Activated CD4-positive, alpha-beta T cell treated with anti-CD3 and anti-CD28 coated beads, Interleukin-10, Interleukin-2, amounts not matched to agents 100 ng/mL and 50 ng/mL, durations not matched to agents 16 hours and 8 hours (primary cell): ENCODE measurements around the gene CRTC2.
A peak's percentile ranks its signal among the peaks of the same experiment; 100 is the strongest.
"Not testable (repeated sequence)": the region's sequence is repeated elsewhere in the genome, so short reads cannot be mapped to it uniquely, and the experiment has no call there.

Source experiments
- DNase-seq: peaks from one replicate; pipeline ENCODE4 v3.0.0-alpha.2; 2020

Gene CRTC2

GRCh38 chr1:153922972-153923925 is 35.2 kb downstream of the CRTC2 start, which contains the start of gene GATAD2B:
Gene GATAD2B (minus strand): TSS chr1:153922972. CDS start chr1:153828347, 94,625 bp downstream.
- peak; percentile 100 for DNase-seq

DNA sequence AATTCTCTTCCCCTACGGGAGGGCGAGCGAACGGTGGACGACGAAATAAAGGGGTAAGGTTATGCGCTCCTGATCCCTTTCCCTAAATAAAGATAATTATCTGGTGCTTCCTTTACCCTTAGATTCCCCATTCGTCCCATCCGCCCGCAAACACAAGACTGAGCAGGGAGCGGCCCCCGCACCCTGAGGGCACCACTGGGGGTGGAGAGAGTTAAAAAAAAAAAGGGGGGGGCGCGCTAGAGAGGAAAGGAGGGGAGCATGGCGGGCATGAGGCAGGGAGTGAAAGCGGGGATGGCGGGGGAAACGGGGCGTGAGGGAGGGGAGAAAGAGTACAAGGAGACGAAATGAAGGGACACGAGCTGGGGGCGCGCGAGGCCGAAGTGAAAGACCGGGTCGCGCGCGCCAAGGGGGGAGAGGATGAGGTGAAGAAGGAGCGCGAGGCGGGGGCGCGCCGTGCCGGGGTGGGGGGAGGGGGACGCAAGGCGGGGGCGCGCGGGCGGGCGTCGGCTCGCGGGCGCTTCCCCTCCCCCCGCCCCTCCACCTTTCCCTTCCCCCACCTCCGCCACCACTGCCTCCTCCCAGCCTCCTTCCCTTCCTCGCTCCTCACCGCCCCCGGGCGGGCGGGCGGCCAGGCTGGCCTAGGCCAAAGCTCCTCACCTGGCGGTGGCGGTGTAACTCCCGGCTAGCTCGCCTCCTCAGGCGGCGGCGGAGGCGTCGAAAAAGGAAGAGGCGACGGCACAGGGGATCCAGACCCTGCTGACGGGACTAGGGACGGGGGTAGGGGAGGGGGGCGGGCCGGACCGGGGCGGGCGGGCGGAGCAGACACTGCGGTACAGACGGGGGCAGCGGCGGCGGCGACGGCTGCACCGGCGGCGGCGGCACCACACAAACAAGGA is 36.1 kb downstream of the CRTC2 start:
- peak; percentile 87 for DNase-seq

GRCh38 chr1:153921803-153922075 is 36.7 kb downstream of the CRTC2 start:
- DNase-seq: peak; percentile 21

GRCh38 chr1:153921080-153921802 is 37.2 kb downstream of the CRTC2 start:
- no peak for DNase-seq

- peak; percentile 62 for DNase-seq
Observed at GRCh38 chr1:153919876-153920852, 38.2 kb downstream of the CRTC2 start.

- no peak for DNase-seq
Observed at GRCh38 chr1:153916297-153916696, 42.1 kb downstream of the CRTC2 start.

DNA sequence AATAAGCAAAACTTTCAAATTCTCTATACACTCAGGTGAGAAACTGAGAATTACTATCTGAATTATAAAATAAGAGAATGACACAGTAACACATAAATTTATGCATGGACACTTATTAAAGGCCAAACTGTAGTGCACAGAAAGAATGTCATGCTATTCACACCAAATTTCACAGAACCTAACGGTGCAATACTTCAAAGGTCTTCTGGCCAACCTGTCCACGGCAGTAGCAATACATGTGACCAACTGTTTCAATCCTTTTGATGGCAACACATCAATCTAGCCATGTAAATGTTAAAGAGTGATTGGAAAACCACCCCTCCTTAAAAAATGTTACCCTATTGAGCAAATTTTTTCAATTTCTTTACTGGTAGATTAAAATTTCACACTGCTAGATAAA is 46.1 kb downstream of the CRTC2 start:
- no peak for DNase-seq

DNA sequence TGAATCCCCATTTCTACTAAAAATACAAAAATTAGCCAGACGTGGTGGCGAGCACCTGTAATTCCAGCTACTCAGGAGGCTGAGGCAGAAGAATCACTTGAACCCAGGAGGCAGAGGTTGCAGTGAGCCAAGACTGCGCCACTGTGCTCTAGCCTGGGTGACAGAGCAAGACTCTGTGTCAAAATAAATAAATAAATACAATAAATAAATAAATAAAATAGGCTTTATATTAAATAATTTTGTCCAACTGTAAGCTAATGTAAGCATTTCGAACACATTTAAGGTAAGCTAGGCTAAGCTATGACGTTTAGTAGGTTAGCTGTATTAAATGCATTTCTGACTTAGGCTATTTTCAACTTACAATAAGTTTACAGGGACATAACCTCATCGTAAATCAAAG is 47.9 kb downstream of the CRTC2 start:
- not testable (repeated sequence) for DNase-seq

DNA sequence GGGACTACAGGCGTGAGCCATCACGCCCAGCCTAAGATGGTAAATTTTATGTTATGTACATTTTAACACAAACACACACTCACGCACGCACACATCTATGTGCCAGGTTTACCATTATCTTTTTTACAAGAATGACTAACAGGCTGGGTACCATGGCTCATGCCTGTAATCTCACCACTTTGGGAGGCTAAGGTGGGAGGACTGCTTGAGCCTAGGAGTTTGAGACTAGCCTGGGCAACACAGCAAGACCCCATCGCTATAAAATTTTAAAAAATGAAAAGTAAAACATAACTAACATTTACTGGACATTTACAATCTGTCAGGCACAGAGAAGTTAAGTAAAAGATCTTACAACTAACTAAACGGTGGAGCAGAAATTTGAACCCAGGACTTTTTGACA is 50.3 kb downstream of the CRTC2 start:
- no peak for DNase-seq

- DNase-seq: no peak
Observed at GRCh38 chr1:153907134-153907533, 51.3 kb downstream of the CRTC2 start.

DNA sequence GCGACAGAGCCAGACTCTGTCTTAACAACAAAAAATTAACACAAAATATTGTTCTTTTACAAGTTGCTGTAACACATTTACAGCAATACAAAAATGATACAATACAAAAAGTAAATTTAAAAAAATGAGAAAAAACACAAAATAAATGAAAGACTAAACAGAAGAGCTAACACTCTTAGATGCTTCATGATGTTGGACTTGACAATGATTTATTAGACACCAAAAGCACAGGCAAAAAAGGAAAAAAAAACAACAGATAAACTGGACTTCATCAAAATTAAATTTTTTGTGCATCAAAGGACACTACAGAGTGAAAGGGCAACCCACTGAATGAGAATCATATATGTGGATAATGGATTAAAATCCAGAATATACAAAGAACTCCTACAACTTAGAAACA is 52.0 kb downstream of the CRTC2 start:
- DNase-seq: no peak

- not testable (repeated sequence) for DNase-seq
Observed at GRCh38 chr1:153905908-153906307, 52.5 kb downstream of the CRTC2 start.

GRCh38 chr1:153903841-153904455 is 54.5 kb downstream of the CRTC2 start:
- DNase-seq: no peak

DNA sequence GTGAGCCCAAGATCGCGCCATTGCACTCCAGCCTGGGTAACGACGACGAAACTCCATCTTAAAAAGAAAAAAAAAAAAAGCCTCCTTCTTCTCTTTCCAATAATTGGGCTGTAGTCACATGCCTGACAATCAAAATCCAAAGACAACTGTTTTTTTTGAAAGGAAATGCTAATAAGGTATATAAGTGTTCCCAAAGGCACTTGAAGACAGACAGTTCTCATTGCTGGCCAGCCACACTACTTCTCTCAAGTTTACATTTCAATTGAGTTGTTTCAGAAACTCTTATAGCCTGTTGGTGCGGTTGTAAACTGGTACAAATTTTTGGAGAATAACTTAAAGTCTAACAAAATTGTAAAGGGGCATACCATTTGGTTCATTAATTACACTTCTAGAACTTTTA is 58.9 kb downstream of the CRTC2 start:
- DNase-seq: no peak
